ACC112 (cell line): ENCODE results near the gene TANC1.
"Not testable (repeated sequence)": the region's sequence is repeated elsewhere in the genome, so short reads cannot be mapped to it uniquely, and the experiment has no call there.

Source experiments
- H2AFZ ChIP-seq: fragments of 200-600 bp; sonication (generic); one replicate; pipeline ENCODE4 v1.6.0; 2017; ENCODE audit warnings: antibody characterized with exemption, low read length; ENCODE audit not compliant: unreplicated experiment
- H3K27ac ChIP-seq: fragments of 200-600 bp; sonication (generic); 2 replicates; pipeline ENCODE4 v1.5.1; 2014; ENCODE audit warnings: low read depth, mild to moderate bottlenecking, antibody characterized with exemption, low read length, moderate library complexity
- H3K27me3 ChIP-seq: fragments of 200-600 bp; sonication (generic); 2 replicates; pipeline ENCODE4 v1.6.1; 2014; ENCODE audit warnings: mild to moderate bottlenecking, antibody characterized with exemption, low read length, moderate library complexity, mixed read lengths; ENCODE audit not compliant: insufficient read depth
- H3K36me3 ChIP-seq: fragments of 200-600 bp; sonication (generic); 2 replicates; pipeline ENCODE4 v1.6.1; 2016; ENCODE audit warnings: mild to moderate bottlenecking, antibody characterized with exemption, low read length, moderate library complexity, mixed read lengths; ENCODE audit not compliant: insufficient read depth
- H3K4me1 ChIP-seq: fragments of 200-600 bp; sonication (generic); one replicate; pipeline ENCODE4 v1.6.1; 2016; ENCODE audit warnings: low read length, mixed read lengths; ENCODE audit not compliant: insufficient read depth, unreplicated experiment, control insufficient read depth
- H3K4me3 ChIP-seq: fragments of 200-600 bp; sonication (generic); 2 replicates; pipeline ENCODE4 v1.5.1; 2014; ENCODE audit warnings: mild to moderate bottlenecking, low read depth, low read length
- H3K79me2 ChIP-seq: fragments of 200-600 bp; sonication (generic); one replicate; pipeline ENCODE4 v1.6.0; 2016; ENCODE audit warnings: low read length; ENCODE audit not compliant: control insufficient read depth, unreplicated experiment, insufficient read depth

The TANC1 gene

DNA sequence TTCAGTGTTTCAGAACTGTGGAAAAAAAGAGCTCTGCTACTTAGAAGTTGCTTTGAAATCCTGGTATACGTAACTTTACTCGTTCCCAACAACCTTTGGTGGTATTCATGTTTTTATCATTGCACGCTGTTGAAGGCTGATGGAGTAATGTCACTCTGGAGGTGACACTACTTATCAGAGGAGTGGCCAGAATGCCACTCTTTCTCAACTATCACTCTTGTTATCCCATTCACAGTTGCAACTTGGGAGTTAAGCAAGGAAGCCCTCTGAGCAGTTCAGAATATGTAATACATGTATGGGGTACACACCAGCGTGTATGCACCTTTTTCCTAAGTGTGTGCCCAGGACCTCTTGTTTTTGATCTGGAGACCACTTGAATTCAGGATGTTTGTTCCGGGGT lies 53.6 kb downstream of the TANC1 start:
- Histone ChIP-seq H3K36me3 (no peaks in the 10 kb centered on the region), H3K27ac (no peak overlapping the region), H3K79me2 (no peaks in the 10 kb centered on the region), H3K27me3 (no peaks in the 10 kb centered on the region), H2AFZ (no peak overlapping the region), H3K4me3 (no peak overlapping the region), H3K4me1 (peaks cover 6% of the 10 kb centered on the region)

GRCh38 chr2:159026170-159026569 lies 57.7 kb downstream of the TANC1 start:
- Histone ChIP-seq H3K4me3 (no peak overlapping the region), H3K36me3 (no peaks in the 10 kb centered on the region), H3K79me2 (peaks cover 3% of the 10 kb centered on the region), H3K27me3 (no peaks in the 10 kb centered on the region), H3K27ac (no peak overlapping the region), H2AFZ (no peak overlapping the region), H3K4me1 (peaks cover 22% of the 10 kb centered on the region)

DNA sequence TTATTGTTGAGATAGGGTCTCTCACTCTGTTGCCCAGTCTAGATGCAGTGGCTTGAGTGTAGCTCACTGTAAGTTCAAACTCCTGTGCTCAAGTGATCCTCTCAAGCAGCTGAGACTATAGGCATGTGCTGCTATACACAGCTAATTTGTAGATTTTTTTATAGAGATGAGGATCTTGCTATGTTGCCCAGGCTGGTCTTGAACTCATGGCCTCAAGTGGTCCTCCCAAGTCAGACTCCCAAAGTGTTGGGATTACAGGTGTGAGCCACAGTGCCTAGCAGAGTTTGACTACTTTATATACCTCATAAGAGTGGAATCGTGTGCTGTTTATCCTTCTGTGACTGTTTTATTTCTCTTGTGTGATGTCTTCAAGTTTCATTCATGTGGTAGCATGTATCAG lies 60.3 kb downstream of the TANC1 start:
- Histone ChIP-seq H3K27ac (no peak overlapping the region), H3K4me3 (no peak overlapping the region), H3K4me1 (peaks cover 35% of the 10 kb centered on the region), H3K27me3 (no peaks in the 10 kb centered on the region), H3K79me2 (peaks cover 23% of the 10 kb centered on the region), H3K36me3 (no peaks in the 10 kb centered on the region), H2AFZ (no peak overlapping the region)

GRCh38 chr2:159029936-159030335 lies 61.5 kb downstream of the TANC1 start:
- Histone ChIP-seq H3K36me3 (no peaks in the 10 kb centered on the region), H2AFZ (no peak overlapping the region), H3K4me3 (no peak overlapping the region), H3K27ac (peak overlapping the region; percentile 76), H3K79me2 (peaks cover 32% of the 10 kb centered on the region), H3K4me1 (peaks cover 33% of the 10 kb centered on the region), H3K27me3 (no peaks in the 10 kb centered on the region)

DNA sequence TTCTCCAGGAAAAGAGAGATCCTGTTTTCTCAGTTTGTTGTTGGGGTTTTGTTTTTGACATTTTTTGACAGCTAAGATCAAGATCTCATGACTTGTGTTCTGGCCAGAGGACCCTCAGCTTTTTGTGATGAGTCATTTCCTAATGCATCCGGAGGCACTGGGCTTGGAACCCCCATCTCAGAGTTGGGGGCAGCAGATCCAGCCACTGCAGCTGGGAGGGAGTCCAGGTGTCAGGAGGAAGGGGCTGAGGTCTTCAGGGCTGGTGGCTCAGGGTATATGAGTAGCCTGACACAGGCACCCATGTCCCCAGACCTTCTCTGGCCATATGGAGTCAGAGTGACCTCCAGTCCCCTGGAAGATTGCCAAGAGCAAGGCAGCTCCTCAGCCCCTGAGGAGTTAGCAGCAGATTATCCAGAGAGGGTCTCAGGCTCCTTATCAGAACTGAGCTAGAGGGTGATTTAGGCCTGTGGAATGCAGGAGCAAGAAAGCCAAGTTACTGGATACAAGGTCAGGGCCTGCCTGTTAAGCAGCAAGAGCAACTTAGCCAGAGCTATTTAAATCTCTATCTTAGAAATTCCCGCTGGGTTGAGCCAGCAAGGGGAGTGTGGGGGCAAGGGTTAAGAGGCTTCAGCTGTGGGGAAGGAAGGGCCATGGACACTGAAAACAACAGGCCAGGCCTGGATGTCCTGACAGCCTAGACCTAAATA lies 62.4 kb downstream of the TANC1 start:
- Histone ChIP-seq H3K27ac (peak overlapping the region; percentile 76), H3K36me3 (no peaks in the 10 kb centered on the region), H3K4me1 (peaks cover 29% of the 10 kb centered on the region), H3K4me3 (peak overlapping the region; percentile 41; the same call in 1 of the 2 replicates), H3K79me2 (peaks cover 40% of the 10 kb centered on the region), H3K27me3 (no peaks in the 10 kb centered on the region), H2AFZ (no peak overlapping the region)

- peaks cover 40% of the 10 kb centered on the region for H3K79me2 ChIP-seq
Observed at GRCh38 chr2:159032146-159032545, 63.7 kb downstream of the TANC1 start.

DNA sequence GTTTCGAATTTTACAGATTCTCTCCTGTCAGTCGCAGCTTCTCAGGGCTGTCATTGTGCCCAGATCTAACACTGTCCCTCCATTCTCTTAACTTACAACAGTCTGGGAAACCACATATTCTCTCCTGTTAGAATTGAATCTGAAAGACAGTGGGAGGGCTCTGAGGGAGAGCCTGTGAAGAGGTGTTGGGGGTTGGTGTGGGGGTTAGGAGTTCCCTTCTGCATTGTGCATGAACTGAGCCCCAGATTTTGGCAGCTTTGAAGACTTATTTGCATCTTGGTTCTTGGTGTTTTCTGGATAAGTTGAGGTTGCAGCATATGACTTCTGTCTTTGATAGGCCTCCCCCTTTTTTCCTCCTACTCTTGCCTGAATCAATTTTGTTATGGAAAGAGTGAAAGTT lies 64.1 kb downstream of the TANC1 start:
- H3K27ac ChIP-seq, result no peak overlapping the region
- no peaks in the 10 kb centered on the region for H3K27me3 ChIP-seq
- peaks cover 40% of the 10 kb centered on the region for H3K79me2 ChIP-seq
- H3K4me1 ChIP-seq, result peaks cover 29% of the 10 kb centered on the region
- H3K36me3 ChIP-seq, result no peaks in the 10 kb centered on the region
- H3K4me3 ChIP-seq, result no peak overlapping the region
- H2AFZ ChIP-seq, result no peak overlapping the region

More at GRCh38 chr2:159032146-159032545, 63.7 kb downstream of the TANC1 start:
- H3K27ac ChIP-seq, result no peak overlapping the region
- H3K4me1 ChIP-seq, result peaks cover 29% of the 10 kb centered on the region
- no peaks in the 10 kb centered on the region for H3K27me3 ChIP-seq
- no peaks in the 10 kb centered on the region for H3K36me3 ChIP-seq
- H3K4me3 ChIP-seq, result no peak overlapping the region
- no peak overlapping the region for H2AFZ ChIP-seq

DNA sequence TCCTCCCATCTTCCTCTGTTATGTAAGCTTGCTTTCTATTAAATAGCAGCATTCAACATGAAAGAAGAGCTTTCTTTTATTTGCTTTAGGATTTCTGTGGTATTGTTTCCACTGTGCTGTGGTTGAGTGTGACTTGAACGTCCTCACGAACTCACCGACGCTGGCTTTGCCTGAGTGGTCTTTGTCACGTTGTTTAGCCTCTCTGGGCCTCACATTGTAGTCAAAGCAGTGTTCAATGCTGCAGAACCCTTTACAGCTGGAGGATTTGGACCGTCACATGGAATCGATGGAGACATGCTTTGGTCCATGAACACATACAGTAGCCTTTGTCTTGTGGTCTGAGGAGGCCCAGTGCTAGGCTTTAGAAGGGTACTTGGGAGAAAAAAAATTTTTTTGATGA lies 66.3 kb downstream of the TANC1 start:
- H2AFZ ChIP-seq, result no peak overlapping the region
- no peaks in the 10 kb centered on the region for H3K27me3 ChIP-seq
- no peak overlapping the region for H3K27ac ChIP-seq
- H3K4me1 ChIP-seq, result peaks cover 28% of the 10 kb centered on the region
- H3K36me3 ChIP-seq, result no peaks in the 10 kb centered on the region
- no peak overlapping the region for H3K4me3 ChIP-seq
- H3K79me2 ChIP-seq, result peaks cover 38% of the 10 kb centered on the region

- H3K36me3 ChIP-seq, result no peaks in the 10 kb centered on the region
- H3K79me2 ChIP-seq, result peaks cover 38% of the 10 kb centered on the region
- no peaks in the 10 kb centered on the region for H3K27me3 ChIP-seq
- H3K4me1 ChIP-seq, result peaks cover 16% of the 10 kb centered on the region
- H3K4me3 ChIP-seq, result no peak overlapping the region
- H3K27ac ChIP-seq, result no peak overlapping the region
- no peak overlapping the region for H2AFZ ChIP-seq
Observed at GRCh38 chr2:159035790-159036411, 67.5 kb downstream of the TANC1 start.

- H3K4me1 ChIP-seq, result peaks cover 11% of the 10 kb centered on the region
- H3K27ac ChIP-seq, H3K36me3 ChIP-seq, H2AFZ ChIP-seq, H3K4me3 ChIP-seq, H3K27me3 ChIP-seq: not testable (repeated sequence)
- peaks cover 38% of the 10 kb centered on the region for H3K79me2 ChIP-seq
Observed at GRCh38 chr2:159036461-159036860, 68.0 kb downstream of the TANC1 start.

- H3K27me3 ChIP-seq, H3K27ac ChIP-seq, H2AFZ ChIP-seq, H3K79me2 ChIP-seq, H3K36me3 ChIP-seq, H3K4me3 ChIP-seq: not testable (repeated sequence)
- H3K4me1 ChIP-seq, result peaks cover 19% of the 10 kb centered on the region
Observed at GRCh38 chr2:159041328-159041727, 72.9 kb downstream of the TANC1 start.
